Hepatocyte (in vitro differentiated cells): ENCODE measurements around the gene CMTM8. TPM values are rescaled to one million over a fixed set of nuclear protein-coding genes. Genes with fewer than 3 reads are reported as not detected.
A peak's percentile ranks its signal among the peaks of the same experiment; 100 is the strongest.

Experiments used
- DNase-seq: peaks from one replicate; pipeline ENCODE4 v3.0.0-alpha.2; 2016; ENCODE audit warnings: low spot score
- H2AFZ ChIP-seq: fragments of 200-600 bp; sonication (generic); 2 replicates; pipeline ENCODE4 v1.6.0; 2016; ENCODE audit warnings: antibody characterized with exemption, mild to moderate bottlenecking
- H3K27ac ChIP-seq: fragments of 200-600 bp; sonication (generic); 2 replicates; pipeline ENCODE4 v1.5.1; 2016; ENCODE audit warnings: mild to moderate bottlenecking
- H3K27me3 ChIP-seq: fragments of 200-600 bp; sonication (generic); 2 replicates; pipeline ENCODE4 v1.6.1; 2016
- H3K36me3 ChIP-seq: fragments of 200-600 bp; sonication (generic); replicated peaks from 2 replicates; pipeline ENCODE4 v1.5.1; 2016; ENCODE audit warnings: low read depth; ENCODE audit not compliant: insufficient read depth
- H3K4me1 ChIP-seq: fragments of 200-600 bp; sonication (generic); 2 replicates; pipeline ENCODE4 v1.5.1; 2016; ENCODE audit warnings: mild to moderate bottlenecking, moderate library complexity; ENCODE audit not compliant: insufficient read depth
- H3K4me2 ChIP-seq: fragments of 200-600 bp; sonication (generic); 2 replicates; pipeline ENCODE4 v1.6.0; 2016
- H3K4me3 ChIP-seq: fragments of 200-600 bp; sonication (generic); 2 replicates; pipeline ENCODE4 v1.5.1; 2016; ENCODE audit warnings: mild to moderate bottlenecking
- H3K79me2 ChIP-seq: fragments of 200-600 bp; sonication (generic); 2 replicates; pipeline ENCODE4 v1.6.0; 2017; ENCODE audit warnings: mild to moderate bottlenecking
- H3K9me2 ChIP-seq: fragments of 200-600 bp; sonication (generic); replicated peaks from 2 replicates; pipeline ENCODE4 v1.6.0; 2017; ENCODE audit warnings: mild to moderate bottlenecking; ENCODE audit not compliant: insufficient read depth
- H3K9me3 ChIP-seq: fragments of 200-600 bp; sonication (generic); 2 replicates; pipeline ENCODE4 v1.5.1; 2016; ENCODE audit warnings: low read depth, mild to moderate bottlenecking
- H4K20me1 ChIP-seq: fragments of 200-600 bp; sonication (generic); 2 replicates; pipeline ENCODE4 v1.6.0; 2016; ENCODE audit warnings: mild to moderate bottlenecking; ENCODE audit not compliant: insufficient read depth, poor library complexity, severe bottlenecking
- CTCF ChIP-seq: fragments of 200-600 bp; sonication (generic); IDR thresholded peaks from 2 replicates; pipeline ENCODE4 v1.5.1; 2016; ENCODE audit warnings: antibody characterized with exemption, mild to moderate bottlenecking; ENCODE audit not compliant: poor library complexity
- EZH2 ChIP-seq: fragments of 200-600 bp; sonication (generic); IDR thresholded peaks from 2 replicates; pipeline ENCODE4 v1.6.1; 2016; ENCODE audit warnings: antibody characterized with exemption, mild to moderate bottlenecking, borderline replicate concordance
- EZH2phosphoT487 ChIP-seq: fragments of 200-600 bp; sonication (generic); IDR thresholded peaks from one replicate; pipeline ENCODE4 v1.6.1; 2018; ENCODE audit warnings: antibody characterized with exemption, mild to moderate bottlenecking, low read depth, moderate library complexity; ENCODE audit not compliant: unreplicated experiment, severe bottlenecking
- WGBS: methylation state at CpG from one replicate; pipeline ENCODE4 v1.1.6; 2016; ENCODE audit warnings: low lambda C conversion rate; ENCODE audit errors: missing lambda C conversion rate; 5-methylcytosine and 5-hydroxymethylcytosine counted together
- polyA plus RNA-seq: library from polyadenylated mRNA; unstranded; fragments of >200 nt; fragmentation: Nextera tagmentation; extraction: Ambion mirVana; gene quantifications from 2 replicates; pipeline ENCODE4 v1.2.1, GENCODE V29; 2016
- total RNA-seq: library from RNA; depleted of rRNA; stranded (reverse); fragments of >200 nt; gene quantifications from 2 replicates; pipeline ENCODE4 v1.2.3, GENCODE V29; 2014

The CMTM8 gene
- total and polyA plus RNA-seq, 2 experiments from 2014 or later = 20.7 to 34.1 TPM

- H3K27ac ChIP-seq = peak overlapping the region; percentile 13
- no peaks in the 10 kb centered on the region for H3K9me3 ChIP-seq
- no peaks in the 10 kb centered on the region for H4K20me1 ChIP-seq
- no peaks in the 10 kb centered on the region for H3K27me3 ChIP-seq
- peaks cover 28% of the 10 kb centered on the region for H3K79me2 ChIP-seq
- DNase-seq = no peak
- TF ChIP-seq CTCF (no peak), EZH2 (no peak), EZH2phosphoT487 (no peak)
- no peaks in the 10 kb centered on the region for H3K36me3 ChIP-seq
- H3K4me3 ChIP-seq = no peak overlapping the region
- WGBS = 75% methylated on average over 7 of the region's 7 CpGs
- no peaks in the 10 kb centered on the region for H3K9me2 ChIP-seq
- no peak overlapping the region for H2AFZ ChIP-seq
- H3K4me2 ChIP-seq = peak overlapping the region; percentile 24
- H3K4me1 ChIP-seq = peaks cover 35% of the 10 kb centered on the region
Observed at GRCh38 chr3:32302601-32303398, 64.3 kb downstream of the CMTM8 start.

- H3K27ac ChIP-seq = peak overlapping the region; percentile 13
- H3K4me2 ChIP-seq = peak overlapping the region; percentile 24
- H3K4me1 ChIP-seq = peaks cover 35% of the 10 kb centered on the region
- TF ChIP-seq EZH2 (no peak), EZH2phosphoT487 (no peak), CTCF (no peak)
- 68% methylated on average over 6 of the region's 6 CpGs for WGBS
- H3K9me2 ChIP-seq = no peaks in the 10 kb centered on the region
- DNase-seq = no peak
- H3K79me2 ChIP-seq = peaks cover 25% of the 10 kb centered on the region
- no peaks in the 10 kb centered on the region for H3K36me3 ChIP-seq
- no peaks in the 10 kb centered on the region for H3K27me3 ChIP-seq
- H3K4me3 ChIP-seq = no peak overlapping the region
- H4K20me1 ChIP-seq = no peaks in the 10 kb centered on the region
- H2AFZ ChIP-seq = no peak overlapping the region
- H3K9me3 ChIP-seq = no peaks in the 10 kb centered on the region
Observed at GRCh38 chr3:32303399-32303747, 64.9 kb downstream of the CMTM8 start.

GRCh38 chr3:32303977-32304881, 65.7 kb downstream of the CMTM8 start:
- no peak for TF ChIP-seq EZH2phosphoT487
- no peak for TF ChIP-seq CTCF
- no peak for TF ChIP-seq EZH2
- no peak overlapping the region for H3K4me3 ChIP-seq
- DNase-seq = no peak
- H3K4me1 ChIP-seq = peaks cover 35% of the 10 kb centered on the region
- H3K4me2 ChIP-seq = peak overlapping the region; percentile 30
- H4K20me1 ChIP-seq = no peaks in the 10 kb centered on the region
- H3K36me3 ChIP-seq = no peaks in the 10 kb centered on the region
- H3K27ac ChIP-seq = peak overlapping the region; percentile 60
- peaks cover 23% of the 10 kb centered on the region for H3K79me2 ChIP-seq
- 72% methylated on average over 3 of the region's 3 CpGs for WGBS
- H3K27me3 ChIP-seq = no peaks in the 10 kb centered on the region
- H2AFZ ChIP-seq = no peak overlapping the region
- no peaks in the 10 kb centered on the region for H3K9me3 ChIP-seq
- no peaks in the 10 kb centered on the region for H3K9me2 ChIP-seq
